ENCODE results near the gene AATK.

The AATK gene

GRCh38 chr17:81195941-81196495 is 30.0 kb upstream of the AATK start:
- DNase-seq (ENCODE audit: low read depth in 4 of 4, low spot score in 1 of 4) = no peak

GRCh38 chr17:81194941-81195901 is 29.2 kb upstream of the AATK start:
- no peak for DNase-seq (ENCODE audit: low read depth in 4 of 4, low spot score in 1 of 4)

GRCh38 chr17:81194225-81194760 is 28.3 kb upstream of the AATK start:
- DNase-seq (ENCODE audit: low read depth in 4 of 4, low spot score in 1 of 4) = no peak

- DNase-seq (ENCODE audit: low read depth in 4 of 4, low spot score in 1 of 4) = no peak
Measured at GRCh38 chr17:81193470-81194224, 27.6 kb upstream of the AATK start.

- DNase-seq (ENCODE audit: low read depth in 4 of 4, low spot score in 1 of 4) = no peak
Measured at GRCh38 chr17:81193051-81193410, 27.0 kb upstream of the AATK start.

- DNase-seq (ENCODE audit: low read depth in 4 of 4, low spot score in 1 of 4) = no peak
Measured at GRCh38 chr17:81192386-81193050, 26.5 kb upstream of the AATK start.

- no peak for DNase-seq (ENCODE audit: low read depth in 4 of 4, low spot score in 1 of 4)
Measured at GRCh38 chr17:81191646-81192045, 25.6 kb upstream of the AATK start.

GRCh38 chr17:81191116-81191515 is 25.1 kb upstream of the AATK start:
- no peak for DNase-seq (ENCODE audit: low read depth in 4 of 4, low spot score in 1 of 4)

- DNase-seq (ENCODE audit: low read depth in 4 of 4, low spot score in 1 of 4) = no peak
Measured at GRCh38 chr17:81190591-81190990, 24.6 kb upstream of the AATK start.

GRCh38 chr17:81189670-81190530 is 23.9 kb upstream of the AATK start:
- no peak for DNase-seq (ENCODE audit: low read depth in 4 of 4, low spot score in 1 of 4)

- DNase-seq (ENCODE audit: low read depth in 4 of 4, low spot score in 1 of 4) = no peak
Measured at GRCh38 chr17:81189016-81189415, 23.0 kb upstream of the AATK start.

GRCh38 chr17:81188491-81188840 is 22.4 kb upstream of the AATK start:
- no peak for DNase-seq (ENCODE audit: low read depth in 4 of 4, low spot score in 1 of 4)

GRCh38 chr17:81187586-81188490 is 21.8 kb upstream of the AATK start:
- DNase-seq (ENCODE audit: low read depth in 4 of 4, low spot score in 1 of 4) = no peak

- no peak for DNase-seq (ENCODE audit: low read depth in 4 of 4, low spot score in 1 of 4)
Measured at GRCh38 chr17:81187120-81187519, 21.1 kb upstream of the AATK start.

- DNase-seq (ENCODE audit: low read depth in 4 of 4, low spot score in 1 of 4) = no peak
Measured at GRCh38 chr17:81186203-81186602, 20.2 kb upstream of the AATK start.

GRCh38 chr17:81184555-81184954 is 18.5 kb upstream of the AATK start:
- DNase-seq (ENCODE audit: low read depth in 4 of 4, low spot score in 1 of 4) = no peak

- no peak for DNase-seq (ENCODE audit: low read depth in 4 of 4, low spot score in 1 of 4)
Measured at GRCh38 chr17:81183807-81184206, 17.8 kb upstream of the AATK start.

GRCh38 chr17:81183316-81183715 is 17.3 kb upstream of the AATK start:
- no peak for DNase-seq (ENCODE audit: low read depth in 4 of 4, low spot score in 1 of 4)

- no peak for DNase-seq (ENCODE audit: low read depth in 4 of 4, low spot score in 1 of 4)
Measured at GRCh38 chr17:81182596-81182995, 16.6 kb upstream of the AATK start.

Data from stimulated activated CD4-positive, alpha-beta T cell treated with anti-CD3 and anti-CD28 coated beads, Interleukin-1b, Interleukin-23, amount 100 ng/mL, for 24 hours (primary cell).